Psoas muscle (tissue), 8 donors: ENCODE data around the gene LPAR3. TPM values are rescaled to one million over a fixed set of nuclear protein-coding genes. Genes with fewer than 3 reads are reported as not detected.

Experiments
- ATAC-seq, 4 donors: fragments of 200-7000 bp; cut with Tn5 transposase; one replicate each; pipeline ENCODE4 v1.9.1; 2020; ENCODE audit warnings: moderate library complexity in 3 of 4, mild to moderate bottlenecking in 2 of 4
- DNase-seq, 2 donors: peaks; one replicate each; pipeline ENCODE4 v3.0.0-alpha.2; 2020
- H3K27ac ChIP-seq: fragments of 200-600 bp; one replicate; pipeline ENCODE4 v1.8.0; 2022
- H3K27me3 ChIP-seq, 3 donors: fragments of 200-600 bp in 1 of 3; one replicate each; pipeline versions ENCODE4 v1.6.1 to v1.8.0; 2013 to 2022; ENCODE audit warnings: low read length in 2 of 3, mild to moderate bottlenecking in 2 of 3, moderate library complexity in 1 of 3; ENCODE audit not compliant: insufficient read depth in 3 of 3
- H3K36me3 ChIP-seq, 2 donors: fragments of 200-600 bp in 1 of 2; one replicate each; pipeline versions ENCODE4 v1.6.1 to v1.8.0; 2013 to 2022; ENCODE audit warnings: low read depth in 1 of 2, mild to moderate bottlenecking in 1 of 2, moderate library complexity in 1 of 2; ENCODE audit not compliant: insufficient read depth in 1 of 2
- H3K4me1 ChIP-seq: fragments of 200-600 bp; one replicate; pipeline ENCODE4 v1.8.0; 2022
- H3K4me3 ChIP-seq: fragments of 200-600 bp; one replicate; pipeline ENCODE4 v1.8.0; 2022; ENCODE audit warnings: mild to moderate bottlenecking
- H3K9me3 ChIP-seq: fragments of 200-600 bp; one replicate; pipeline ENCODE4 v1.8.0; 2022
- WGBS, 3 donors: extraction: QIAGEN DNeasy Blood & Tissue Kit; methylation state at CpG; one replicate each; pipeline versions ENCODE4 v1.1.6 to v1.1.7; 2013; 5-methylcytosine and 5-hydroxymethylcytosine counted together
- intact Hi-C, 2 donors: fragments of 100-400 bp; cut with DNase I; formaldehyde crosslinking; loops; one replicate each; pipeline versions ENCODE4 v1.11.0 to v1.14.2; 2022
- polyA plus RNA-seq, 3 donors: library from polyadenylated mRNA; stranded (reverse); fragments of 200-250 nt; gene quantifications; one replicate each; pipeline ENCODE4 v1.2.3, GENCODE V29; 2013
- total RNA-seq, 4 donors: library from RNA; stranded (reverse); fragmentation: NEBNext Ultra II Directional in 2 of 4; extraction: Animal tissue kit (Norgen Biotek cat#: 25700) in 2 of 4; gene quantifications; one replicate each; pipeline versions ENCODE4 v1.2.1 to v1.2.4, GENCODE V29; 2021 to 2023
- TF ChIP-seq, protein P1 (sequence below): fragments of 200-600 bp; IDR thresholded peaks from one replicate; pipeline ENCODE4 v1.8.0; 2022; ENCODE audit warnings: antibody characterized with exemption
- donor health status: healthy with polysubstance abuse.
- donor health status: DM: no; HTN: no; CAD: no; lungs with moderate emphysema.
- donor health status: Bipolar disorder and iron deficiency.
- donor health status: healthy.
- donor health status: DM: yes; HTN: yes; CAD: no.
- donor health status: DM: no; HTN: no; CAD: no.
- donor health status: DM: no; HTN: no; CAD: no.
- donor health status: DM: yes; HTN: yes; CAD: no.

The LPAR3 gene
- total and polyA plus RNA-seq, 7 donors: 0.01 to 0.20 (median 0.03) TPM; not detected in 4

DNA sequence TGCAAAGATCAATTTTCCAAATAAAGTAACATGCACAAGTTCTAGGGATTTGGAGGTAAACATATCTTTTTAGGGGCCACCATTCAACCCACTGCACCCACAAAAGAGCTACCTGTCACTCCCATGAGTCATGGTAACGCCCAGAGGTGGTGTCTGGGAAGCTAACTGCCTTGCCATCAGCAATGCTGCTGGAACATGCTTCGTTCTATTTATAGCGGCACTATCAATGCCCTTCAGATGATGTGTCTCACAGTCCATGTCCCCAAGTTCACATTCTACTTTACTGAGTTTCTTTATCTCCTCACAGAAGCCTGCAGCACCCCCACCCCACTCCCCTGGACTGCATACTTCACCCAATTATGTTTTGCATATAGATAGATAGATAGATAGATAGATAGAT is 95.4 kb downstream of the LPAR3 start:
- Histone ChIP-seq H3K27me3 (no peaks in the 10 kb centered on the region), H3K9me3 (peaks cover 3% of the 10 kb centered on the region), H3K27ac (no peak overlapping the region), H3K4me3 (no peak overlapping the region), H3K4me1 (no peaks in the 10 kb centered on the region), H3K36me3 (no peaks in the 10 kb centered on the region)
- ATAC-seq: no peak
- TF ChIP-seq, protein P1, sequence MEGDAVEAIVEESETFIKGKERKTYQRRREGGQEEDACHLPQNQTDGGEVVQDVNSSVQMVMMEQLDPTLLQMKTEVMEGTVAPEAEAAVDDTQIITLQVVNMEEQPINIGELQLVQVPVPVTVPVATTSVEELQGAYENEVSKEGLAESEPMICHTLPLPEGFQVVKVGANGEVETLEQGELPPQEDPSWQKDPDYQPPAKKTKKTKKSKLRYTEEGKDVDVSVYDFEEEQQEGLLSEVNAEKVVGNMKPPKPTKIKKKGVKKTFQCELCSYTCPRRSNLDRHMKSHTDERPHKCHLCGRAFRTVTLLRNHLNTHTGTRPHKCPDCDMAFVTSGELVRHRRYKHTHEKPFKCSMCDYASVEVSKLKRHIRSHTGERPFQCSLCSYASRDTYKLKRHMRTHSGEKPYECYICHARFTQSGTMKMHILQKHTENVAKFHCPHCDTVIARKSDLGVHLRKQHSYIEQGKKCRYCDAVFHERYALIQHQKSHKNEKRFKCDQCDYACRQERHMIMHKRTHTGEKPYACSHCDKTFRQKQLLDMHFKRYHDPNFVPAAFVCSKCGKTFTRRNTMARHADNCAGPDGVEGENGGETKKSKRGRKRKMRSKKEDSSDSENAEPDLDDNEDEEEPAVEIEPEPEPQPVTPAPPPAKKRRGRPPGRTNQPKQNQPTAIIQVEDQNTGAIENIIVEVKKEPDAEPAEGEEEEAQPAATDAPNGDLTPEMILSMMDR: no peak
- intact Hi-C loops: no loop called here
- DNase-seq: no peak
- 81 to 84% (median 82%) methylated on average over 3 of the region's 3 CpGs for WGBS, 3 donors

DNA sequence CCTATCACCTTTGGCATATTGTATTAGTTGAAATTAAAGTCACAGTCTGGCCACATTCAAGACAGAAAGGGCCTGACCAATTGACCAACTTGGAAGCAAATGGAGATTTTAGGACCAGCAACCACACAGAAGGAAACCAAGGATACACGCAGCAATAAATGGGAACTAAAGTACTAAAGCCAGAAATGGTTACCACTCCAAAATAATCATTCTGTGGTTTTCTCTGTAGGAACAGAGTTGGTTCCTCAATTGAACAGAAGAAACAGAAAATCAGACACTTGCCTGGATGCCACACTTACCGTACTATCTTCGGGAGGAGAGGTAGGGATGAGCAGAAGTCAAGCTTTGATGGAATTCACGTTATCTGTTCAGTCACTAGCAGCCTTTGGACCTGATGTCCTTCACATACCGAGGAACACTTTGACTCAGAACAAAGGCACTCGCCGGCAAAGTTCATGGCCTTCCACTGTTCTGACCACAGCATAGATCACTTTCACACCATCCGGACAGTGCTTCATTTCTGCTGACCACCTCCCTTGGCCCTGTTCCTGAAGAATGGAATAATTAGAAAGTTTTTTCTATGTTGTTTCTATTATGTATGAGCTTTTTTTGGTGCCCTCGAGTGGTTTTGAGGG is 96.9 kb downstream of the LPAR3 start:
- TF ChIP-seq, protein P1: no peak
- H3K27ac ChIP-seq: no peak overlapping the region
- no peaks in the 10 kb centered on the region for H3K36me3 ChIP-seq
- intact Hi-C loops: no loop called here
- peaks cover 14% of the 10 kb centered on the region for H3K9me3 ChIP-seq
- H3K4me1 ChIP-seq: no peaks in the 10 kb centered on the region
- no peak overlapping the region for H3K4me3 ChIP-seq
- ATAC-seq (no peak), DNase-seq (no peak)
- H3K27me3 ChIP-seq: no peaks in the 10 kb centered on the region
- WGBS, 3 donors: 77 to 85% (median 77%) methylated on average over 9 of the region's 9 CpGs

DNA sequence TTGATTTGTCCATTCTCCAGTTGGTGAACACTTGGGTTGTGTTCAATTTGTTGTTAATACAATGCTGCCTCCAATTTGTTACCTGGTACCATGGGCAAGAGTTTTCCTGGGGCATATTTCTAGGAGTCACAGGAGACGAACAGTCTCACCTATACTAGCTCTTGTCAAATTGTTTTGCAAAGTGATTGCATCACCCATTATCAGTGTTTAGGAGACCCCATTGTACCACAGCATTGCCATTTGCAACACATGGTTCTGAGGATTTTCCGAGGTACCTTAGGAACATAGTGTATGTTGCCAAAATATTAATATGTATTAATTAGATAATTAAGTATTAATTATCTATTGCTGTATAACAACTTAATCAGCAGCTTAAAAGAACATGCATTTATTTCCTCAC is 97.8 kb downstream of the LPAR3 start:
- Histone ChIP-seq H3K9me3 (peaks cover 14% of the 10 kb centered on the region), H3K27me3 (no peaks in the 10 kb centered on the region), H3K36me3 (no peaks in the 10 kb centered on the region), H3K4me1 (no peaks in the 10 kb centered on the region), H3K27ac (no peak overlapping the region), H3K4me3 (no peak overlapping the region)
- TF ChIP-seq, protein P1: no peak
- WGBS, 3 donors: 89 to 93% (median 91%) methylated on average over 2 of the region's 2 CpGs
- DNase-seq: no peak
- intact Hi-C loops: no loop called here
- ATAC-seq: no peak

DNA sequence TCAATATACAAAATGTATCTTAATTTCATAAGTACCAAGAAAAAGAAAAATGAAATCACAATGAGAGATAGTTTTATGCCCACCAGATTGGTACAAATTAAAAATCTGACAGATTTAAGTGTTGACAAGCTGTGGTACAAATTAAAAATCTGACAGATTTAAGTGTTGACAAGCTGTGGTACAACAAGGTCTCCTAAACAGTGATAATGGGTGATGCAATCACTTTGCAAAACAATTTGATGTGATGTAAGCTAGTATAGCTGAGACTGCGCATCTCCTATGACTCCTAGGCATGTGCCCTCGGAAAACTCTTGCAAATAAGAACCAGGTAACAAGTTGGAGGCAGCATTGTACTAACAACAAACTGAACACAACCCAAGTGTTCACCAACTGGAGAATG is 100.6 kb downstream of the LPAR3 start:
- Histone ChIP-seq H3K27me3 (no peaks in the 10 kb centered on the region), H3K27ac (no peak overlapping the region), H3K4me1 (no peaks in the 10 kb centered on the region), H3K4me3 (no peak overlapping the region), H3K36me3 (no peaks in the 10 kb centered on the region), H3K9me3 (peaks cover 17% of the 10 kb centered on the region)
- TF ChIP-seq, protein P1: no peak
- DNase-seq: no peak
- 84 to 89% (median 87%) methylated on average over 2 of the region's 2 CpGs for WGBS, 3 donors
- intact Hi-C loops: no loop called here
- no peak for ATAC-seq

DNA sequence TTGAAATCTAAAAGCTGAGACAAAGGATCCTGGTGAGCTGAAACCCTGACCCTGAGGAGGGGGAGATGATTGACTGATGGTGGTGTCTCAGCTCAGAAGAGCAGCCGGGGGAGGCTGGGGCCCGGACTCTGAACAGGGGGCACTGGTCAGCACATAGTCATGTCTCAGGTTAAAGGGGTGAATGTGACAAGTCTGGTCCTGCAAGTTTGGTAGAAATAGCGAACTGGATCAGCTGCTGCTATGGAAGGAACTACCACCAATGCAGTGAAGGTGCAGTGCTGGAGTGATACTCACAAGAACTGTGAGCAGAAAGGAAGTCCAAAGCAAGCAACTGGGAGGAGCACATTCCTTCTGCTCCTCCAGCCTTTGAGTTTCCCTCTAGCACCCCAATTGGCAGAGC is 104.0 kb downstream of the LPAR3 start:
- Histone ChIP-seq H3K9me3 (peaks cover 17% of the 10 kb centered on the region), H3K27ac (no peak overlapping the region), H3K36me3 (no peaks in the 10 kb centered on the region), H3K27me3 (peaks cover 0 to 1% (median 0%) of the 10 kb centered on the region in 3 donors), H3K4me1 (no peaks in the 10 kb centered on the region), H3K4me3 (no peak overlapping the region)
- DNase-seq (no peak), ATAC-seq (no peak)
- intact Hi-C loops: no loop called here
- TF ChIP-seq, protein P1: no peak
- WGBS, 3 donors: 50 to 65% (median 56%) methylated on average over 3 of the region's 3 CpGs
